ENCODE measurements around the gene AUTS2.

DNA sequence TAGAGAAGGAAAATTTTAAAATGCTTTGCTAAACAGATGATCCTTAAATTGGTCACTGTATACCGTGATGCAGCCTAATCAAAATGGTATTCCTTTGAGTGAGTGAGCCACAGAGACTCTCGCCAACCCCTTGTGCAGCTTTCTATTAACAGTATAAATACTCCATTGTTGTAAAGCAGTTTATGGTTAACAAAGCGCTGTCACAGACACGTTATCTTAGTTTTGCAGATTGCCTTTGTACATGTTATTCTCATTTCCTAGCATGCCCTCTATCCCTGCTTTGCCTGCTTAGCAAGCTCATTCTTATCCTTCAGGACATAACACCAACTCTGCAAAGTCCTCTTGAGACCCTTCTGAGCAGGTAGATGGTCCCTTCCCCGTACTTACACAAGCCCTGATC lies 694.4 kb downstream of the AUTS2 start:
- no peak for TF ChIP-seq ZNF24 (IDR thresholded peaks at IDR 0.05)
- TF ChIP-seq, protein P1, sequence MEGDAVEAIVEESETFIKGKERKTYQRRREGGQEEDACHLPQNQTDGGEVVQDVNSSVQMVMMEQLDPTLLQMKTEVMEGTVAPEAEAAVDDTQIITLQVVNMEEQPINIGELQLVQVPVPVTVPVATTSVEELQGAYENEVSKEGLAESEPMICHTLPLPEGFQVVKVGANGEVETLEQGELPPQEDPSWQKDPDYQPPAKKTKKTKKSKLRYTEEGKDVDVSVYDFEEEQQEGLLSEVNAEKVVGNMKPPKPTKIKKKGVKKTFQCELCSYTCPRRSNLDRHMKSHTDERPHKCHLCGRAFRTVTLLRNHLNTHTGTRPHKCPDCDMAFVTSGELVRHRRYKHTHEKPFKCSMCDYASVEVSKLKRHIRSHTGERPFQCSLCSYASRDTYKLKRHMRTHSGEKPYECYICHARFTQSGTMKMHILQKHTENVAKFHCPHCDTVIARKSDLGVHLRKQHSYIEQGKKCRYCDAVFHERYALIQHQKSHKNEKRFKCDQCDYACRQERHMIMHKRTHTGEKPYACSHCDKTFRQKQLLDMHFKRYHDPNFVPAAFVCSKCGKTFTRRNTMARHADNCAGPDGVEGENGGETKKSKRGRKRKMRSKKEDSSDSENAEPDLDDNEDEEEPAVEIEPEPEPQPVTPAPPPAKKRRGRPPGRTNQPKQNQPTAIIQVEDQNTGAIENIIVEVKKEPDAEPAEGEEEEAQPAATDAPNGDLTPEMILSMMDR (IDR thresholded peaks at IDR 0.05 in 2 of 3, conservative IDR thresholded peaks at IDR 0.05 in 1 of 3; ENCODE audit: control insufficient read depth in 2 of 3, extremely low read depth in 1 of 3, insufficient read depth in 1 of 3, low read depth in 3 of 3, low read length in 3 of 3) = no peak
- no peak for TF ChIP-seq KLF5 (IDR thresholded peaks at IDR 0.05; ENCODE audit: partially characterized antibody)
- TF ChIP-seq RAD21 (IDR thresholded peaks at IDR 0.05; ENCODE audit: insufficient read depth, low read depth, low read length) = no peak
- TF ChIP-seq TCF12 (IDR thresholded peaks at IDR 0.05; ENCODE audit: low read depth, low read length) = no peak

Measured in GM12878 (cell line).